Measurements from ENCODE around the gene KRT31.
"Not testable (repeated sequence)": the region's sequence is repeated elsewhere in the genome, so short reads cannot be mapped to it uniquely, and the experiment has no call there.

KRT31 gene

GRCh38 chr17:41429667-41430066 lies 32.3 kb upstream of the KRT31 start:
- in situ Hi-C loops (cut with MboI; ENCODE audit: low sequenced_read_pairs, unreplicated experiment): no loop called here
- no peak for TF ChIP-seq CTCF (IDR thresholded peaks at IDR 0.05; ENCODE audit: borderline replicate concordance, control extremely low read depth, extremely low read depth, insufficient read depth, missing control alignments)
- no peak for DNase-seq (ENCODE audit: low spot score)

GRCh38 chr17:41428591-41429291 lies 31.3 kb upstream of the KRT31 start:
- no peak for TF ChIP-seq CTCF (IDR thresholded peaks at IDR 0.05; ENCODE audit: borderline replicate concordance, control extremely low read depth, extremely low read depth, insufficient read depth, missing control alignments)
- in situ Hi-C loops (cut with MboI; ENCODE audit: low sequenced_read_pairs, unreplicated experiment): no loop called here
- DNase-seq (ENCODE audit: low spot score): no peak

- DNase-seq (ENCODE audit: low spot score): no peak
- no peak for TF ChIP-seq CTCF (IDR thresholded peaks at IDR 0.05; ENCODE audit: borderline replicate concordance, control extremely low read depth, extremely low read depth, insufficient read depth, missing control alignments)
- in situ Hi-C loops (cut with MboI; ENCODE audit: low sequenced_read_pairs, unreplicated experiment): no loop called here
Measured at GRCh38 chr17:41424111-41424635, 26.8 kb upstream of the KRT31 start, which contains the start of gene KRT37. TSS of gene KRT37 (minus strand) at chr17:41424585. CDS start at chr17:41424523, 62 bp downstream.

- DNase-seq (ENCODE audit: low spot score); in situ Hi-C loops (cut with MboI; ENCODE audit: low sequenced_read_pairs, unreplicated experiment): not testable (repeated sequence)
Measured at GRCh38 chr17:41422586-41422985, 25.2 kb upstream of the KRT31 start.

GRCh38 chr17:41421617-41422016 lies 24.2 kb upstream of the KRT31 start:
- in situ Hi-C loops (cut with MboI; ENCODE audit: low sequenced_read_pairs, unreplicated experiment): no loop called here
- DNase-seq (ENCODE audit: low spot score): no peak
- TF ChIP-seq CTCF (IDR thresholded peaks at IDR 0.05; ENCODE audit: borderline replicate concordance, control extremely low read depth, extremely low read depth, insufficient read depth, missing control alignments): no peak

GRCh38 chr17:41421116-41421515 lies 23.7 kb upstream of the KRT31 start:
- DNase-seq (ENCODE audit: low spot score): no peak
- in situ Hi-C loops (cut with MboI; ENCODE audit: low sequenced_read_pairs, unreplicated experiment): no loop called here
- no peak for TF ChIP-seq CTCF (IDR thresholded peaks at IDR 0.05; ENCODE audit: borderline replicate concordance, control extremely low read depth, extremely low read depth, insufficient read depth, missing control alignments)

GRCh38 chr17:41420134-41420533 lies 22.7 kb upstream of the KRT31 start:
- in situ Hi-C loops (cut with MboI; ENCODE audit: low sequenced_read_pairs, unreplicated experiment): no loop called here
- no peak for DNase-seq (ENCODE audit: low spot score)
- no peak for TF ChIP-seq CTCF (IDR thresholded peaks at IDR 0.05; ENCODE audit: borderline replicate concordance, control extremely low read depth, extremely low read depth, insufficient read depth, missing control alignments)
